B cell (primary cell): ENCODE measurements around the gene RIPOR3. TPM values are rescaled to one million over a fixed set of nuclear protein-coding genes. Genes with fewer than 3 reads are reported as not detected.

Experiments
- ATAC-seq: fragments of 200-7000 bp; cut with Tn5 transposase; one replicate; pipeline ENCODE4 v1.10.0; 2021; ENCODE audit warnings: low read depth, mild to moderate bottlenecking, moderate number of reproducible peaks, moderate library complexity
- CTCF ChIA-PET: fragments of 350-600 bp; sonication (Branson Sonifier 250); formaldehyde crosslinking; loops from one replicate; lab custom pipeline; 2021; ENCODE audit warnings: antibody characterized with exemption, inconsistent platforms; lab: Charles Lee
- POLR2A ChIA-PET: fragments of 350-600 bp; sonication (Branson Sonifier 250); formaldehyde crosslinking; loops from one replicate; lab custom pipeline; 2021; ENCODE audit warnings: antibody characterized with exemption; lab: Charles Lee
- DNase-seq: peaks from one replicate; pipeline ENCODE4 v3.0.0; 2013
- H2AFZ ChIP-seq: 2 replicates; pipeline ENCODE4 v1.6.1; 2012; ENCODE audit warnings: mild to moderate bottlenecking, low read depth, low read length; ENCODE audit not compliant: insufficient read depth, poor library complexity, severe bottlenecking
- H3K27ac ChIP-seq, 2 donors: 1 replicate in 1 of 2; 2 replicates in 1 of 2; pipeline ENCODE4 v1.5.1; 2012 to 2013; ENCODE audit warnings: low read length in 2 of 2, mild to moderate bottlenecking in 2 of 2, moderate library complexity in 1 of 2
- H3K27me3 ChIP-seq, 4 experiments: fragments of 200-600 bp in 1 of 4; sonication (generic) in 1 of 4; replicated peaks in 1 of 4; 1 replicate in 2 of 4; 2 replicates in 2 of 4; pipeline versions ENCODE4 v1.6.1 to v1.7.0; 2013 to 2016; ENCODE audit warnings: low read length in 3 of 4, mild to moderate bottlenecking in 2 of 4, mixed read lengths in 1 of 4, moderate library complexity in 1 of 4; ENCODE audit not compliant: insufficient read depth in 4 of 4, control insufficient read depth in 3 of 4; ENCODE audit errors: control extremely low read depth in 1 of 4
- H3K36me3 ChIP-seq, 2 experiments: replicated peaks in 1 of 2; 1 replicate in 1 of 2; 2 replicates in 1 of 2; pipeline versions ENCODE4 v1.6.1 to v1.7.1; 2013; ENCODE audit warnings: low read length in 1 of 2; ENCODE audit not compliant: insufficient read depth in 2 of 2, control insufficient read depth in 1 of 2; ENCODE audit errors: control extremely low read depth in 1 of 2, extremely low read depth in 1 of 2
- H3K4me1 ChIP-seq, 2 donors: fragments of 200-600 bp in 1 of 2; sonication (generic) in 1 of 2; 1 replicate in 1 of 2; 2 replicates in 1 of 2; pipeline versions ENCODE4 v1.5.1 to v1.6.1; 2013 to 2017; ENCODE audit warnings: low read length in 2 of 2; ENCODE audit not compliant: control insufficient read depth in 2 of 2, insufficient read depth in 2 of 2
- H3K4me2 ChIP-seq: replicated peaks from 2 replicates; pipeline ENCODE3; 2012; ENCODE audit warnings: mild to moderate bottlenecking, low read depth, low read length; ENCODE audit not compliant: poor library complexity, severe bottlenecking
- H3K4me3 ChIP-seq, 5 experiments: fragments of 200-600 bp in 1 of 5; sonication (generic) in 1 of 5; 1 replicate in 3 of 5; 2 replicates in 2 of 5; pipeline versions ENCODE4 v1.5.1 to v1.7.0; 2011 to 2016; ENCODE audit warnings: low read length in 4 of 5, mild to moderate bottlenecking in 4 of 5, low read depth in 2 of 5, control low read depth in 1 of 5, moderate library complexity in 1 of 5; ENCODE audit not compliant: insufficient read depth in 1 of 5; ENCODE audit errors: control extremely low read depth in 1 of 5, extremely low read depth in 1 of 5
- H3K79me2 ChIP-seq: fragments of 200-600 bp; sonication (generic); one replicate; pipeline ENCODE4 v1.6.0; 2016; ENCODE audit warnings: low read length; ENCODE audit not compliant: control insufficient read depth, insufficient read depth
- H3K9ac ChIP-seq: fragments of 200-600 bp; sonication (generic); 2 replicates; pipeline ENCODE4 v1.6.1; 2017; ENCODE audit warnings: mild to moderate bottlenecking, low read length, moderate library complexity
- H3K9me3 ChIP-seq, 3 donors: one replicate each; pipeline versions ENCODE4 v1.6.1 to v1.7.1; 2013; ENCODE audit warnings: low read length in 2 of 3; ENCODE audit not compliant: control insufficient read depth in 2 of 3, insufficient read depth in 1 of 3; ENCODE audit errors: control extremely low read depth in 1 of 3
- H4K20me1 ChIP-seq: 2 replicates; pipeline ENCODE4 v1.6.0; 2012; ENCODE audit warnings: mild to moderate bottlenecking, low read length; ENCODE audit not compliant: insufficient read depth, control insufficient read depth, poor library complexity, severe bottlenecking
- H3K27ac Mint-ChIP-seq: one replicate; pipeline ENCODE4 v1.8.0; 2021; ENCODE audit warnings: mixed read lengths
- H3K27me3 Mint-ChIP-seq: one replicate; pipeline ENCODE4 v1.8.0; 2021; ENCODE audit warnings: mixed read lengths
- H3K4me1 Mint-ChIP-seq: one replicate; pipeline ENCODE4 v1.8.0; 2021; ENCODE audit warnings: mixed read lengths
- H3K4me3 Mint-ChIP-seq: one replicate; pipeline ENCODE4 v1.8.0; 2021; ENCODE audit warnings: mixed read lengths
- H3K9me3 Mint-ChIP-seq: one replicate; pipeline ENCODE4 v1.8.0; 2022; ENCODE audit warnings: mixed read lengths; ENCODE audit not compliant: insufficient read depth
- CTCF ChIP-seq: fragments of 200-600 bp; IDR thresholded peaks from one replicate; pipeline ENCODE4 v1.8.0; 2022; ENCODE audit warnings: antibody characterized with exemption, mild to moderate bottlenecking
- EZH2 ChIP-seq: IDR thresholded peaks from 2 replicates; pipeline ENCODE4 v1.6.1; 2012; ENCODE audit warnings: borderline replicate concordance, low read depth, mild to moderate bottlenecking, moderate library complexity, low read length; ENCODE audit not compliant: insufficient read depth, poor library complexity, severe bottlenecking
- WGBS: methylation state at CpG from one replicate; pipeline ENCODE4 v1.1.5; 2013; ENCODE audit warnings: missing lambda C conversion rate; ENCODE audit not compliant: insufficient coverage; 5-methylcytosine and 5-hydroxymethylcytosine counted together
- intact Hi-C: fragments of 100-400 bp; cut with micrococcal nuclease; formaldehyde crosslinking; loops from one replicate; pipeline ENCODE4 v1.10.0; 2022
- polyA plus RNA-seq: library from polyadenylated mRNA; depleted of rRNA; stranded (reverse); fragments of >200 nt; gene quantifications from 2 replicates; pipeline ENCODE4 v1.2.3, GENCODE V29; 2012
- total RNA-seq, 2 donors: library from RNA; stranded (reverse); fragments of 120-200 nt in 1 of 2; gene quantifications; 1 replicate in 1 of 2; 2 replicates in 1 of 2; pipeline versions ENCODE4 v1.2.3 to v1.2.4, GENCODE V29; 2013 to 2022

The RIPOR3 gene
- total and polyA plus RNA-seq, 2 donors (not counting 1 experiment from before 2014, with no cell fraction given), result 0.09 to 0.27 TPM

- Histone ChIP-seq H3K9me3 (no peaks in the 10 kb centered on the region), H3K9ac (no peak overlapping the region), H3K79me2 (no peaks in the 10 kb centered on the region), H3K4me3 (no peak overlapping the region), H3K27ac (no peak overlapping the region), H3K27me3 (no peaks in the 10 kb centered on the region), H4K20me1 (no peaks in the 10 kb centered on the region), H3K4me2 (no peak overlapping the region), H3K4me1 (no peaks in the 10 kb centered on the region), H3K36me3 (no peaks in the 10 kb centered on the region), H2AFZ (no peak overlapping the region)
- 88% methylated on average over 8 of the region's 12 CpGs for WGBS
- CTCF ChIA-PET, result no interaction called here
- TF ChIP-seq EZH2 (no peak), CTCF (no peak)
- Mint-ChIP-seq H3K9me3 (no peaks in the 10 kb centered on the region), H3K27me3 (peaks cover 14% of the 10 kb centered on the region), H3K4me1 (no peaks in the 10 kb centered on the region), H3K4me3 (no peak overlapping the region), H3K27ac (no peak overlapping the region)
- ATAC-seq (no peak), DNase-seq (no peak)
- POLR2A ChIA-PET, result no interaction called here
- intact Hi-C loops, result no loop called here
Observed at GRCh38 chr20:50670126-50670862, 21.0 kb downstream of the RIPOR3 start.

GRCh38 chr20:50668798-50669197 is 22.5 kb downstream of the RIPOR3 start:
- Mint-ChIP-seq H3K4me1 (no peaks in the 10 kb centered on the region), H3K9me3 (no peaks in the 10 kb centered on the region), H3K4me3 (no peak overlapping the region), H3K27me3 (peaks cover 14% of the 10 kb centered on the region), H3K27ac (no peak overlapping the region)
- DNase-seq (no peak), ATAC-seq (no peak)
- no peaks in the 10 kb centered on the region for H3K4me1 ChIP-seq
- H3K9ac ChIP-seq, result no peak overlapping the region
- no peaks in the 10 kb centered on the region for H4K20me1 ChIP-seq
- no peak overlapping the region for H2AFZ ChIP-seq
- 98% methylated on average over 4 of the region's 4 CpGs for WGBS
- intact Hi-C loops, result no loop called here
- no peaks in the 10 kb centered on the region for H3K36me3 ChIP-seq
- H3K4me3 ChIP-seq, result no peak overlapping the region
- ChIA-PET CTCF (no interaction called here), POLR2A (no interaction called here)
- no peak overlapping the region for H3K27ac ChIP-seq
- no peak overlapping the region for H3K4me2 ChIP-seq
- no peaks in the 10 kb centered on the region for H3K79me2 ChIP-seq
- H3K27me3 ChIP-seq, result no peaks in the 10 kb centered on the region
- no peak for TF ChIP-seq CTCF
- TF ChIP-seq EZH2, result no peak
- no peaks in the 10 kb centered on the region for H3K9me3 ChIP-seq
